GM21367 (cell line): ENCODE measurements around the gene BNC2.

Experiments
- ATAC-seq: cut with Tn5 transposase; IDR thresholded peaks from one replicate; pipeline ENCODE4 v1.9.1; 2021; ENCODE audit not compliant: unreplicated experiment

BNC2 gene

GRCh38 chr9:16767366-16767765 lies 103.1 kb downstream of the BNC2 start:
- ATAC-seq: no peak

DNA sequence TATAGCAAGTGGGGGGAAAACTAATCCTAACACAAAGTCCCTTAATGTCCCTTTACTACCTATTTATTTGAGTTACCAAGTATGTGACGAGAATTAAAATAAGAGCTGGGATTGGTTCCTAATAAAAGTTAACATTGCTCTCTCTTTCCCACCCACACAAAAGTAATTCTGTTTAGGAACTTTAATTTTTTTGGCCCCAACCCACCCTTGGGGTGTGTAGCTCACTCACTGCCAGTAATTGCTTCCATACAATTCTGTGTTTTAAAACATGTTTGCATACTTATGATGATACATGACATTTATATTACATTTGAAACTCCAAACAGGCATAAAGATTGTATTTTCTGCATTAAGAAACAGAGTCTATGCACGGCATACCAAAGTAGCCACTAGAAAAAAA lies 106.5 kb downstream of the BNC2 start:
- ATAC-seq: no peak

DNA sequence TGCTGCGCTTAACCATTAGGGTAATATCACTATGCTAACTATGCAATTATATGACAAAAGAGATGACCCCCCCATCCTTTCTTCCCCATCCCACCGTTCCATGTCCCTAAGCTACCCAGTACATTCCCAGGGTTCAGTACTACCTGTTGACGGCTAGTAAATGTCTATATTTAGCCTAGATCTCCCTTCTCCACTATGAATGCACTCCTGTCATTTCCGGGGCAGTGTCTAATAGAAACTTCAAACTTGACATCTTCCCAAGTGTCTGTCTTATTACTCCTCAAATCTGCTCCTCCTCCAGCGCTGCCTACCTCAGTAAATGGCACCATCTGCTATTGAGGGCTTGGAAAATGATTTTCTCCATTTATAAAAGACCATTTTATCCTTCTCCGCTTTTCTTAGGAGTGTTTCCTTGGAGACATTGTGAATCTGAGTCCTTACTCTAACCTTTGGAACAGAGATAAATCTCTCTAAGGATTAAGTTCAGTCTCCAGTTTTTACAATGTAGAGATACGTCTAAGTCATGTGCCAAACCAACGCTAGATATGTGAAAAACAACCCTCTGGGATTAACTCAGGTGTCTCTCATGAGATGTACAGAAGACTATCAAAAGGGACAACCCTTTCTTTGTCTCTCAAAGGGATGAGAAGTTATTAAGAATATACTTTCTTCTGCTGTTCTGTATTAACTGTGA lies 114.9 kb downstream of the BNC2 start:
- no peak for ATAC-seq

- no peak for ATAC-seq
Observed at GRCh38 chr9:16754662-16755061, 115.8 kb downstream of the BNC2 start.

DNA sequence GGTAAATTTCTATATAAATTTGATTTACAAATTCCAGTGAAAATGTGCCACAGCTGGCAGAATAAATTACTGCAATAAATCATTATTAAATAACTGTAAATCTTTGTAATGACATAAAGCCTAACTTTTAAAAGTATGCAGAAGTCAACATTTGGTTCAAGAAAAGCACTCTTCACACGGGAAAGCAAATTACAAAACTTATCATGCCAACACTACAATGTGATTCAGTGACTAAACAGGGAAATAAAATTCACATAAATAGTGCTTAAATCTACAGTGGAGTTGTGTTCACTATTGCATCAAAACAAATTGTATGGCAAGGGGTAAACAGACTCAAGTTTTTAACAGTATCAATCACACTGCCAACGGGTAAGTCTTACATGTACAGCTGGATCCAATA lies 117.2 kb downstream of the BNC2 start:
- ATAC-seq: no peak

GRCh38 chr9:16752601-16753000 lies 117.9 kb downstream of the BNC2 start:
- no peak for ATAC-seq

GRCh38 chr9:16750553-16750952 lies 119.9 kb downstream of the BNC2 start:
- no peak for ATAC-seq

DNA sequence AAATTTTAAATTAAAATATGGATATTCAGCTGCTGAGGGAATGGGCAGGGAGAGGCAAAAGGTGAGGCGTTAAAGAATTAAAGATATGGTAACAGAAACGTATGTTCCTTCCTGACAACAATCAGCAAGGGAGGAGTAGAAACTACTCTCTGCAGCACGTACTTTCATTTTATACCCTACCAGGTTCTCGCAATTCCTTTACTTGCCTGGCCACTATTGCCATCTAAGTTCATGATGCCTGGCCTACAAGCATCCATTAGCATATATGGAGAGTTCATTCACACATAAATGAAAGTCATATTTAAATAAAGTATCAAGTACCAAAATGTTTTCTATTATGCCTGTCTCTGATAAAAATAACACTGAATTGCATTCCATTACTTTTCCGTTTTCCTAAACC lies 125.1 kb downstream of the BNC2 start:
- no peak for ATAC-seq

DNA sequence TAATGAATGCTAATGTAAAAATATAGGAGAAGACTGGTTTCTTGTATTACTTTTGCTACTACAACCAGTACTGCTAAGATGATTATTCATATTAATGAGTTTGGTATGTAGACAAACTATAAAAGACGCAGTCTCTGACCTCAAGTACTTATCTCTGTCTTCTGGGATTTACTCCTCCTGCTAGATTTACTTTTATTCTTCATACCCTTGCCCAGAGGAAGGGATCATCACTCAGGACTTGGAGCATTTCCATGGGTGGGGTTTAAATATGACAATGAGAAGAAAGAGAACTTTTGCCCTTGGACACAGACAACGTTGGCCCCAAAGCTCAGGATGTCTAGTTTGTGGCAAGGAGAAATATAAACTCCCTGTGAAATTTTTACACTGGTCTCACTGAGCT lies 126.1 kb downstream of the BNC2 start:
- no peak for ATAC-seq

DNA sequence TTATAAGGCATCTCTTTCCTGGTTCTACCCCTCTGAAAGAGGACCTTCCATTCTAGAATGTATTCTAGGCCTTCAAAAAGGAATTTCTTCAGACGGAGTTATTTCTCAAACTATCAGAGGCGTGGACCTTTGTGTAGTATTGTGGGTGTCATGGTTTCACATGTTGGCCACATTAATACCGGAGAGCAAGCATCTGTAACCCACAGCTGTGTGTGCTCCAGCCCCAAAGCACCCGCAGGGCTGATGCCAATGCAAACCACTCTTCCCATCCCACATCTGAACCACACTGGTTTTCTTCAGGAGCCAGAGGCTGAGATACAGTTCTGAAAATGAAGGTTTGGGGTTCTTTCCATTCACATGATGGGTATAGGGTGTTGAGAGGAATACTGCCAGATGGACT lies 127.1 kb downstream of the BNC2 start:
- no peak for ATAC-seq

DNA sequence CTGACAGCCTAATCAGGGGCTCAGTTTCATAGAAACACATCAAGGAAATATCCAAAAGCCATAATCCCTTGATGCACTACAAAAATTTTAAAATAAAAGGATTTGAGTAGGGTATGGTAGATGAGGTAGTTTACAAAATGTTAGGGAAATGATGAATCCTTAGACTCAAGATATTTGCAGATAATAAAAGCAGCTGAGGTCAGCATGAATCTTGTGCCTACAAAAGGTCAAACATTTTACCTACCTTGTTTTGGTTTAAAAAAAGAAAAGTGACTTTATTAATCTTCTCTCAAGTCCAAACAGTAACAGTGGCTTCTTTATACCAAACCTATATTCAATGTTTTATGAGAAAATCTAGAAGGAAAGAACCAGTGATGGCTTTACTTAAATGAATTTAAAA lies 135.5 kb downstream of the BNC2 start:
- no peak for ATAC-seq

DNA sequence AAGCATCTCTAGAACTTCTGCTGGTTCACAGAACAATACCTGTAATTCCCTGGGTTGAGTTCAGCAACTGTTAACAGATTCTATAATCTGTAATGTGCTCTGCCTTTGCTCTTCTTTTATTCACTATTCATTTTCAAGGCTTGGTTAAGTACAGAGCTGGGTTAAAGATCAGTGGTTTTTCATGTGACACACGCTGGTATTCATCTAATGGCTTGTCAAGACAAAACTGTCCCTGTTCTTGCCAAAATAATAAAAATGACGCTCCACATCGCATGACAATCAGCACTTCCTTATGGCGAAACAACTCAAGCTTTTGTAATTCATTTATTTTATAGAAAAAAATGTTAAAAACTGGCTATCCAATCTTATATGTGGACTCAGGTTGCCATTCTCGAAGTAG lies 137.9 kb downstream of the BNC2 start:
- no peak for ATAC-seq

GRCh38 chr9:16730162-16730561 lies 140.3 kb downstream of the BNC2 start:
- ATAC-seq: no peak

DNA sequence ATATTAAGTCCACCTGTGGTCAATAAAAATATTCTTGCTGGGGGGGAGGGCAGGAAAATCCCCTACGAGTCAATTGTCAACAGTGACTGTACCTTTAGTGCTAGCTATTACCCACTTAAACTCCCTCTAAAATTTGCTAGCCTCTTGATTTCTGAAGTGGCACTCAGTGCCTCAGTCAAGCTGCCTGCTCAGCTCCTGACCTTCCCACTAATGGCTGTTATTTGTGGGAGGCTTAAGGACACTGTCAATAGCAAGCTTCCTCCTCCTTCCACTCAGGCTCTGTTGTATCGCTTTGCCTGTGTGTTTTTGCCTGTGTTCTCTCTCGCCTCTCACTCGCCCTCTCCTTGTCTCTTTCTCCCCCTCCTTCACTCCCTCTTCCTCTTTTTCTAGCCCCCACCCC lies 140.8 kb downstream of the BNC2 start:
- ATAC-seq: no peak

DNA sequence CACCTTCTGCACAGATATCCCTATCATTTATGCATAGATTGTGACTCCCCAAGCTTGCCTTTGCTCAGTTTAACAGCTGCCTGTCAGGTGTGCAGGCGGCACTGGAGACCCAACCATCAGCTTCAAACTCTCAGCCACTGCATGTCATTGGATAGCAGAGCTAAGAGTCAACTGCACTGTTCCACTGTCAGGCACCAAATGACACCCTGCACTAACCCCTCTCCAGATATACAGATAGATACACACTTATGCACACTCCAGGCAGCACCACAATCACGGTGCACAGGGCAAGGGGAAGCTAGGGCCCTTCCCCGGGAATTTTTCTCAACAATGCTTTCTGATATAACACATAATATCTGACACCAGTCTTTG lies 142.3 kb downstream of the BNC2 start:
- no peak for ATAC-seq

GRCh38 chr9:16727452-16728136 lies 142.9 kb downstream of the BNC2 start:
- no peak for ATAC-seq

DNA sequence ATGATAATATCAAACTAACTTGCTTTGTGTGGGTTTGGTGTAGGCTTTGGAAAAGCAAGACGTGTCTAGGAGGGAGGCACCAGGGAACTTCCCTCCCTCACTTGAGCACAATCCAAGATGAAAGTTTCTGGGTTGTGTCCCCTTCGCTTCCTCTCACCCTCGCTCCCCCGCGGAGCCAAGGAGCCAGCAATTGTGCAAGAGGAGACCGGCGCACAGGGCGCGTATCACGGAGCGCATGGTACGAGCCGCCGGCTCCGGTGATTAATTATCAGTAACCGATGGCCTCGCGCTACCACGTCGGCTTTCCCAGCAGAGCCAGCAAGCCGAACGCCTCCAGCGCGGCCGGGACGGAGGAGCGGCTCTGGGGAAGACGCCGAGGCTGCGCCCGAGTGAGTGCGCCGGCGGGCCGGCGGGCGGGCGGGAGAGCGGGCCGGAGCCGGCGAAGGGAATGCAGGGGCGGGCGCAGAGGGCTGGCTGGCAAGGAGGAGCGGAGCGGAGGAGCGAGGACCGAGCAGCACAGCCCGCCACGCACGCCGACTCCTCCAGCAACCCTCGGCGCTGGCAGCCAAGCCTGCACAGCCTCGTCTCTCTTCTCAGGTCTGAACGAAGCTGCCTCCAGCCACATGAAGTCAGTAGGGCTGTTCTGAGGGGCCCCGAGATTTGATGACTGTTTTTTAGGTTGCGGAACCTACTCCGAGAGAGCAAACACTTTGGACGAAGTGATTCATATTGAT lies 143.6 kb downstream of the BNC2 start:
- no peak for ATAC-seq

DNA sequence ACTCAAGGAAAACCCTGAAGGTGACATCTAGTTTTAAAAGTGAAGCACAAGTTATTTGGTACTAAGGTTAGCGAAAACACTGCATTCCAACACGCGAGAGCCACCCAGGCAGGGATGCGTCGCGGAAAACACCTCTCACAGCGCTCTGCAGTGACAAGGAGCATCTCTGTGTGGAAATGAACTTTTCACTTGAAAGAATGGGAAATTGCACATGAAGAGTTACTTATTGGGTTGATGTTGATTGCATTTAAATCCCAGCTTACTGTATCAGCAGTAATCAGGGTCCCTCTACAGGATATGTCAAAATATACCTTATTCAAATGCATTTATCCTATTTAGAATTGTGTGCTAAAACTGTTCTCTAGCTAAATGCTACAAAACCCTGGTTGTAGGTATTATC lies 144.4 kb downstream of the BNC2 start:
- no peak for ATAC-seq

DNA sequence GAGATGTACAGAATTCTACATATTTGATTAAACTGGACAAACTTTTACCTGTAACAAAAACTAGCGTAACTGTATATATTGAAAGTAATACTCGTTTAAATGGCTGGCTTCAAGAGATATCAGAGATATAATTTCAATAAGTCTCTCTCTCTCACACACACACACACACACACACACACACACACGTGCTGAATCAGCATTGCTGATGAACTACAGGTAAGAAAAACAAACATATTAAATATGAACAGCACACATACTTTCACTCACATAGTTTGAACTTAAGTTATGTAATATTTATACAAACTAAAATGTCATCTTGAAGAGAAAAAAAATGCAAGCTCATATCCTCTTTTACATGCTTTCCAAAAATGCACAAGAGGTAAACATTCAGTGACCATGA lies 145.4 kb downstream of the BNC2 start:
- no peak for ATAC-seq

GRCh38 chr9:16721972-16722371 lies 148.5 kb downstream of the BNC2 start:
- no peak for ATAC-seq

DNA sequence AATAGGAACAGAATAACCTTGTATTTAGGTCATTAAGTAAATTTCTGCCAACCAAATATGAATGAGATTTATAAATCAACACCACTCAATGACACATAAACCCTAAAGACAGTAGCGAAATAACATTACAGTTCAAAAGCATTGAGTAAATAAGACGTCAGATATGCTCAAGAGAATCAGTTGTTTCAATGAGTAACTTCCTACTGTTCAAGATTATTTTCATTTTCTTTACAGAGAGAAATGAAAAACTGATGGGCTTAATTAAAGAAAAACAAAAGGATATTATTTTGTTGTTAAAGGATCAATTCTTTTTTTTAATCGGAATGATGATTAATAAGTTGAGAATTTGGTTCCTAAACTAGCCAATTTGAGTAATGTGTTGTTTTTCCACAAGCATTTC lies 150.1 kb downstream of the BNC2 start:
- no peak for ATAC-seq

- no peak for ATAC-seq
Observed at GRCh38 chr9:16719921-16720320, 150.5 kb downstream of the BNC2 start.
